GM12872 (cell line): Measurements from ENCODE around the gene SMIM24.

Experiments used
- CTCF ChIP-seq: IDR thresholded peaks from 3 replicates; pipeline ENCODE4 v1.5.1; 2011; ENCODE audit warnings: low read depth, mild to moderate bottlenecking, low read length, moderate library complexity; ENCODE audit not compliant: insufficient read depth

Gene SMIM24

DNA sequence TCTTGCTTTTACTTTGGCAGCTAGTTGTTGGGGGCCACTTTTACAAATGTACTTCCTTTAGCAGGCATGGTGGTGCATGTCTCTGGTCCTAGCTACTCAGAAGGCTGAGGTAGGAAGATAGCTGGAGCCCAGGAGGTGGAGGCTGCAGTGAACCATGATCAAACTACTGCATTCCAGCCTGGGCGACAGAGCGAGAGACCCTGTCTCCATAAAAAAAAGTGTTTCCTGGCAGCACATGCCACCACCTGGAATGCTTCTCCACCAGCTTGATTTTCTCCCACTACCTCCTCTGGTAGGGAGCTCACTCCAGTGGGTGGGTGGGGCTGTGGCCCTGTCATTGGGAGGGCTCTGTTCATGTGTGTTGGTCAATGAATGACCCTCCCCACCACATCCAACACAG, 38.3 kb upstream of the SMIM24 start:
- TF ChIP-seq CTCF = no peak

DNA sequence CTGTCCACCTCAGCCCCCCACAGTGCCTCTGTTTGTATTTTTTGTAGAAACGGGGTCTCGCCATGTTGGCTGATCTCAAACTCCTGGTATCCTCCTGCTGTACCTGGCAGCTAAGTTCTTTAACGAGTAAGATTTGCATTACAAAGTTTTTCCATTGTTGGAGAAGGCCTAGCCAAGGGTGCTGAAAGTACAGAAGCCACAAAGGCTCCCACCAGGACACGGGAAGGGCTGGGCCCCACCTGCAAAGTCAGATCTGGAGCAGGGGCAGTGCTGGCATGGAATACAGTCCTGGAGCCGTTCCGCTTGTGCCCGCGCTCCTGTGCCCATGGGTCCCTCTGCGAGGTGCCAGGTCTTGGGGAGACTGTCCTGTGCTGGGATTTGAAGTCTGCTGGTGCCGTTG, 37.9 kb upstream of the SMIM24 start:
- TF ChIP-seq CTCF = no peak

GRCh38 chr19:3517638-3518037, 37.3 kb upstream of the SMIM24 start:
- no peak for TF ChIP-seq CTCF

DNA sequence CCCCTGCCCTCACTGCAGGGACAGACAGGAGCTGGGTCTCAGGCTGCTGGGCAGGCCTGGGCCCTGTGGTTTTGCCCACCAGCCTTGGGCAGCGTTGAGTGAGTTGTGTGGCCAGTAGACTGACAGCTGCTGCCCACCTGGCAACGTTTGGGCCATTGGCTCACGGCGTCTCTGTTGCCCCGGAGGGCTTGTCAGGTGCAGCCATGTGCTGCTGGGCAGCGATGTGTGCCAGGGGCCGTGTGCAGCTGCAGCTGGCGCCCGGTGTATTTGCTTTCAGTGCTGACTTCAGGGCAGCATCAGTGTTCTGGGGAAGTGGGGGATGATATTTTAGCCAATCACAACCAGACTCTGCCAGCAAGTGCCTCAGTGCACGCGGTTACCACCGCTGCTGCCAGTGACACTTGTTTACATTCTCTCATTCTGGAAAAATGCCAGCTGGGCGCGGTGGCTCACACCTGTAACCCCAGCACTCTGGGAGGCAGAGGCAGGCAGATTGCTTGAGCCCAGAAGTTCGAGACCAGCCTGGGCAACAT, 36.4 kb upstream of the SMIM24 start:
- TF ChIP-seq CTCF = no peak

GRCh38 chr19:3515891-3516422, 35.6 kb upstream of the SMIM24 start:
- TF ChIP-seq CTCF = no peak

DNA sequence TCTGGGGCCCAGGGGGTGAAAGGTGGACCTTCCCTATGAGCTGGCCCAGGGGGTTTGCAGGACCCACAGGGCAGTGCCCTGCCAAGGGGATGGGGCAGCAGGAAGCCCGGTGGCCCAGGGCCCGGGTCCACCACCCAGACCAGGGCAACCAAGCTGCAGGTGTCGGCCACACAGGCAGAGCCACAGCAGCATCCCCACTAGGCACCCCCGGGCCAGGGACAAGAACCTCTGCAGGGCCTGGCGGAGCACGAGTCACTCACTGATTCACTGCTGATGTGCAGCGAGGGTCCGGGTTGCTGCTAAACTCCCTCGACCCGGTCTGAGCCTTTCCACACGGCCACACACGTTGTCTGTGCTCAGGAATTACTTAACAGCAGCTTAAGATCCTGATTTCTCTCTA, 34.6 kb upstream of the SMIM24 start:
- no peak for TF ChIP-seq CTCF

- no peak for TF ChIP-seq CTCF
Observed at GRCh38 chr19:3513229-3514140, 33.2 kb upstream of the SMIM24 start.
